HL-60 (cell line): ENCODE data around the gene GNG2.

Experiments
- CTCF ChIP-seq: IDR thresholded peaks from one replicate; pipeline ENCODE4 v1.5.1; 2011; ENCODE audit warnings: low read length, control low read depth, inconsistent platforms; ENCODE audit not compliant: insufficient read depth
- REST ChIP-seq: IDR thresholded peaks from 2 replicates; pipeline ENCODE4 v1.6.1; 2012; ENCODE audit warnings: low read depth; ENCODE audit not compliant: insufficient replicate concordance

GRCh38 chr14:52010173-52010693 is 149.8 kb downstream of the GNG2 start:
- TF ChIP-seq REST (no peak), CTCF (no peak)
